ENCODE measurements around the gene PRKD1. TPM values are rescaled to one million over a fixed set of nuclear protein-coding genes. Genes with fewer than 3 reads are reported as not detected.
"Not testable (repeated sequence)": the region's sequence is repeated elsewhere in the genome, so short reads cannot be mapped to it uniquely, and the experiment has no call there.

The PRKD1 gene
- total RNA-seq, 8 experiments from 2014 or later: 0.25 to 15.2 (median 3.1) TPM

DNA sequence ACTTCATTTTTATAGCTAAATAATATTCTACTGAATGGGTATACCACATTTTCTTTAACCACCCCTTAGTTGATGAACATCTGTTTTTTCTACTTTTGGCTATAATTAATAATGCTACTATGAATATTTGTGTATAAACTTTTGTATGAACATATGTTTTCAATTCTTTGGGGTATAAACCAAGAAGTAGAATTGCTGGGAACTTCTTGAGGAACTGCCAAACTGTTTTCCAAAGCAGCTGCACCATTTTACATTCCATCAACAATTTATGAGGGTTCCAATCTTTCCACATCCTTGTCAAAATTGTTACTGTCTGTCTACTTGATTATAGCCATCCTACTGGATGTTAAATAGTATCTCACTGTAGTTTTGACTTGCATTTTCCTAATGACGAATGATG, 221.8 kb downstream of the PRKD1 start:
- no peak overlapping the region for H3K27ac ChIP-seq
- in situ Hi-C loops (cut with MboI; ENCODE audit: low pct_unique_long_range_greater_than_20kb in 2 of 9, low sequenced_read_pairs in 9 of 9, unreplicated experiment in 9 of 9): no loop called here
- WGBS, 10 experiments: 80 to 100% (median 95%) methylated on average over 1 of the region's 1 CpG; no CpG with 5 or more reads in 2 of the 10 experiments
- H3K4me3 ChIP-seq: no peak overlapping the region
- H3K4me1 ChIP-seq (replicated peaks in 1 of 2): peaks cover 7 to 16% of the 10 kb centered on the region in 2 donors
- no peak for ATAC-seq (replicated peaks in 6 of 8)

DNA sequence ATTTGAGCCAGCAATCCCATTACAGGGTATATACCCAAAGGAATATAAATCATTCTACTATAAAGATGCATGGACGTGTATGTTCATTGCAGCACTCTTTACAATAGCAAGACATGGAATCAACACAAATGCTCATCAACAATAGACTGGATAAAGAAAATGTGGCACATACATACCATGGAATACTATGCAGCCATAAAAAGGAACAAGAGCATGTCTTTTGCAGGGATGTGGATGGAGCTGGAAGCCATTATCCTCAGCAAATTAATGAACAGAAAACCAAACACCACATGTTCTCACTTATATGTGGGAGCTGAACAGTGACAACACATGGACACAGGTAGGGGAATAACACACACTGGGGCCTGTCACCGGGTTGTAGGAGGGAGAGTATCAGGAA, 238.1 kb downstream of the PRKD1 start:
- in situ Hi-C loops (cut with MboI; ENCODE audit: low pct_unique_long_range_greater_than_20kb in 2 of 9, low sequenced_read_pairs in 9 of 9, unreplicated experiment in 9 of 9); ATAC-seq (replicated peaks in 6 of 8): not testable (repeated sequence)
- 79 to 100% (median 88%) methylated on average over 1 to 2 of the region's 2 CpGs; no CpG with 5 or more reads in 2 of the 10 experiments for WGBS, 10 experiments

DNA sequence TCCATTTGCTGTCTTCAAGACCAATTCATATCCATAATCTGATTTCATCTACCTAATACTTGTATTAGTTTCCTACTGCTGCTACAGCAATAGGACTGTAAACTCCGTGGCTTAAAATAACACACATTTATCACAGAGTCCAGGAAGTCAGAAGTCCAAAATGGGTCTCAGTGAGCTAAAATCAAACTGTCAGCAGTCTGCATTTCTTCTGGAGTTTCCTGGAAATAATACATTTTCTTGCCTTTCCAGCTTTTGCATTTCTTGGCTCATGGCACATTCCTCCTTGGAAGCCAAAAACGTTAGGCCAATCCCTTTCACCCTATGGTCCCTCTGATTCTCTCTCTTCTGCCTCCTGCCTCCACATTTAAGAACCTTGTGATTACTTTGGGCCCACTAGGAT, 239.8 kb downstream of the PRKD1 start:
- 20 to 100% (median 84%) methylated on average over 1 to 2 of the region's 2 CpGs; no CpG with 5 or more reads in 4 of the 10 experiments for WGBS, 10 experiments
- Histone ChIP-seq H3K27ac (no peak overlapping the region), H3K4me3 (no peak overlapping the region), H3K4me1 (replicated peaks in 1 of 2) (no peaks in the 10 kb centered on the region)
- in situ Hi-C loops (cut with MboI; ENCODE audit: low pct_unique_long_range_greater_than_20kb in 2 of 9, low sequenced_read_pairs in 9 of 9, unreplicated experiment in 9 of 9): no loop called here
- ATAC-seq (replicated peaks in 6 of 8): no peak

More for the DNA sequence above, 238.1 kb downstream of the PRKD1 start:
- not testable (repeated sequence) for H3K4me3 ChIP-seq; H3K4me1 ChIP-seq (replicated peaks in 1 of 2); H3K27ac ChIP-seq

DNA sequence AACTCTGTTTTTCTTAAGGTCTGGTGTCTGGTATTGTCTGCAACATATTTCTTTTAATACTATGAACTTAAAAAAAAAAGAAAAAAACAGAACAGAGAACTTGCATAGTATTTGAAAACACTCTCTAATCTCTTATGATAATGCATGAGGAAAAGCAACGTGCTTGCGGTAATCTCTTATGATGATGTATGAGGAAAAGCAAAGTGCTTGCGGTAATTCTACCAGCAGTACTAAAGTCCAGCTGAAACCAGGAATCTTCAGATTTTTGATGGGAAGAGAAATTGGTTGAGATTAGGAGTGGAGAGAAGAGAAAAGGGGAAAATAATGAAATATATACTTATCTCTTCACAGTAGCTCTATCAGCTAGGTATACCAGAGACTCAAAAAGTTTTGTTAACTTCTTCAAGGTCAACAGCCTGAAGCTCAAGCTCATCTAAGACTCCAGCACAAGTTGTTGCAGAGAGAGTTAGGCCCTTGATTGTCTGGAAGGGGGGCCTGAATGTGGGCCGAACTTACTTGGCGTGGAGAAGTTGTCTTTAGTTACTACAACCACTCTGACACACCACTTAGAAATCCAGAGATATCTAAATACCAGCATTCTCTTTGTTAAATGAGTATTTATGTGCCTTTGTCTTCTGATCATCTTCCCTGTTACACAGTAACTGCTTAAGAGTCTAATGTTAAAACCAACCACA, 240.4 kb downstream of the PRKD1 start:
- ATAC-seq (replicated peaks in 6 of 8): no peak
- no peak overlapping the region for H3K27ac ChIP-seq
- in situ Hi-C loops (cut with MboI; ENCODE audit: low pct_unique_long_range_greater_than_20kb in 2 of 9, low sequenced_read_pairs in 9 of 9, unreplicated experiment in 9 of 9): no loop called here
- H3K4me1 ChIP-seq (replicated peaks in 1 of 2): no peaks in the 10 kb centered on the region
- H3K4me3 ChIP-seq: no peak overlapping the region
- WGBS, 10 experiments: 84 to 100% (median 96%) methylated on average over 2 to 5 of the region's 5 CpGs; no CpG with 5 or more reads in 1 of the 10 experiments

DNA sequence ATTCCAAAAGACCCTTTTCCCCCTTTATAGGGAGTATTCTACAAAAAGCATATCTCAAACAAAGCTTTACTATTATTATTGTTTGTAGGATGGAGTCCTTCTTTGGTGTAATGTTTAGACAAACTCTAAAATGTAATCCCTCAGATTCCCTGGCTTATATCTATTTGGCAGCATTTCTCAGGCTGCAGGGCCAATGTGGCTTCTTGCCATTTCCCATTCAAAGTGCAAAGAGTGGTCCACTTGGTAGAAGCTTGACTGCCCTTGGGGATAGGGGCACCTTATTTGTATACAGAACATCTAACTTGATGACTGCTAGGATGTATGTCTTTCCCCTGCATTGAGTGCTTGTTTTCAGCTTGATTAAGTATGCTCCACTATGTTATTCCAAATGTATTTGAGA, 242.7 kb downstream of the PRKD1 start:
- Histone ChIP-seq H3K4me3 (no peak overlapping the region), H3K27ac (no peak overlapping the region), H3K4me1 (replicated peaks in 1 of 2) (no peaks in the 10 kb centered on the region)
- ATAC-seq (replicated peaks in 6 of 8): no peak
- in situ Hi-C loops (cut with MboI; ENCODE audit: low pct_unique_long_range_greater_than_20kb in 2 of 9, low sequenced_read_pairs in 9 of 9, unreplicated experiment in 9 of 9): no loop called here

DNA sequence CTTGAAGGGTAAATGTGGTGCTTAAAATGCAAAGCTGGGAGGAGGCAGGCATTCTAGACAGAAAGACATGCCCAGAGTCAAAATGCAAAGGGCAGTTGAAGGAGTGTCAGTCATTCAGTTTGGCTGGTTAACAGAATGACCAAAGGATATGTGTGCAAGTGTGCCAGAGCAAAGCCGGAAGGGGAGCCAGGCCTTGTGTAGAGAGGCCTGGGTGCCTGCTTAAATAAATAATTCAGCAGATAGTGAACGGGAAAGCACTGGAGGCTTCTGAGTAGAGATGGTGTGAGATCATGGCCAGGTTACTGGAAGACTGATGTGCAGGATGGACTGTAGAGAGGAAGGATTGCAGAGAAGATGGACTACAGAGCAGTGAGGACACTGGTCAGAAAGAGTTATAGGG, 244.9 kb downstream of the PRKD1 start:
- 72 to 100% (median 85%) methylated on average over 1 to 2 of the region's 2 CpGs; no CpG with 5 or more reads in 1 of the 10 experiments for WGBS, 10 experiments
- H3K4me3 ChIP-seq: no peak overlapping the region
- no peaks in the 10 kb centered on the region for H3K4me1 ChIP-seq (replicated peaks in 1 of 2)
- in situ Hi-C loops (cut with MboI; ENCODE audit: low pct_unique_long_range_greater_than_20kb in 2 of 9, low sequenced_read_pairs in 9 of 9, unreplicated experiment in 9 of 9): no loop called here
- no peak overlapping the region for H3K27ac ChIP-seq
- ATAC-seq (replicated peaks in 6 of 8): no peak

DNA sequence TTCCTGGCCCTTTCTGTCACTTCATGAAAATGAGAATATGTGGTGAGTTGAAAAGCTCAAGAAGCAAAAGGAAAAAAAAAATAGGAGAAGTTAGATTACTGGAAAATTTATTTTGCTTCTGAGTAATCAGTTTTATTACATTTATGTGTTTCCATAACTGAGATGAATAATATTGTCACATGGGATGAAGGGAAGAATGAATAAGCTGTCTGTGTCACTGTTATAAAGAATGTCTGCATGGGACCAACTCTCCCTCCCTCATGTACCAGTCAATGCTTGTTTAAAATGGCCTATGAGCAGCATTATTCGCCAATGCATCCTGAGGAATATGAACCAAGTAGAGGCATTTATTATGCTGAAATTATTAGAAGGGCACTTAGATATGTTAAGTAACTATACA, 246.3 kb downstream of the PRKD1 start:
- peak in 5 of 8 experiments; percentile 48 to 65 (median 57) for ATAC-seq (replicated peaks in 6 of 8)
- Histone ChIP-seq H3K27ac (no peak overlapping the region), H3K4me3 (no peak overlapping the region), H3K4me1 (replicated peaks in 1 of 2) (no peaks in the 10 kb centered on the region)
- in situ Hi-C loops (cut with MboI; ENCODE audit: low pct_unique_long_range_greater_than_20kb in 2 of 9, low sequenced_read_pairs in 9 of 9, unreplicated experiment in 9 of 9): no loop called here
- 29 to 100% (median 66%) methylated on average over 1 of the region's 1 CpG; no CpG with 5 or more reads in 4 of the 10 experiments for WGBS, 10 experiments

DNA sequence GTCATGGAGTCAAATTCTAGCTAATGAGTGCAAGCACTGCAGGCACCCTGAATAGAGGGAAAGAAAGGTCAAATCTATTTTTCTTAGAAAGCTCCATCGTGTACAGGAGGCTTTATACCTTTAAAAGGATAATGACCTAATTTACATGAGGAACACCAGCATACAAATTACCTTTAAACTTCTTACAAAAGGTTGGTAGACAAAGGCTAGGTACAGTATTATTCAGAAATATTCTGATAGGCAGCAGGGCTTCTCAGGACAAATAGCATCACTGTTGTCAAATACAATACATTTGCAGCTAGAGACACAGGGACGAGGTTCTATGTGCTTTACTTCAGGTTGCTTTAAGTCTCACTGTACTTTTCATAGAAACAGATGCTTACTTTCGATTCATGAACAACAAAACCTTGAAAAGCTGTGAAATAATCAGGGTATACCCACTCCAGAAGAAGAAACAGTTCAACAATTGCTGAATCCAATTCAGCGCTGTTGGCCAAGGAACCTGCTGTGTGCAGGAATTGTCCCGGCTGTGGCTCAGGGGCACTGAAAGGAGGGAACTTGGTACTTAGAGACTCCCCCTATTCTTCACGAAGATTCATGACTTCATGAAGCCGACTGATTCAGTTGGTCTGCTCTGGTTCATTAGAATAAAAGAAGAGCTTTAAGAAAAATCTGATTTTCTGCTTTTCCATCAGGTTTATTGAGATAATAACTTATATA, 252.9 kb downstream of the PRKD1 start:
- in situ Hi-C loops (cut with MboI; ENCODE audit: low pct_unique_long_range_greater_than_20kb in 2 of 9, low sequenced_read_pairs in 9 of 9, unreplicated experiment in 9 of 9): no loop called here
- H3K4me1 ChIP-seq (replicated peaks in 1 of 2): peaks cover 0 to 10% of the 10 kb centered on the region in 2 donors
- H3K4me3 ChIP-seq: no peak overlapping the region
- no peak for ATAC-seq (replicated peaks in 6 of 8)
- 46 to 100% (median 69%) methylated on average over 1 to 7 of the region's 7 CpGs for WGBS, 10 experiments
- no peak overlapping the region for H3K27ac ChIP-seq

DNA sequence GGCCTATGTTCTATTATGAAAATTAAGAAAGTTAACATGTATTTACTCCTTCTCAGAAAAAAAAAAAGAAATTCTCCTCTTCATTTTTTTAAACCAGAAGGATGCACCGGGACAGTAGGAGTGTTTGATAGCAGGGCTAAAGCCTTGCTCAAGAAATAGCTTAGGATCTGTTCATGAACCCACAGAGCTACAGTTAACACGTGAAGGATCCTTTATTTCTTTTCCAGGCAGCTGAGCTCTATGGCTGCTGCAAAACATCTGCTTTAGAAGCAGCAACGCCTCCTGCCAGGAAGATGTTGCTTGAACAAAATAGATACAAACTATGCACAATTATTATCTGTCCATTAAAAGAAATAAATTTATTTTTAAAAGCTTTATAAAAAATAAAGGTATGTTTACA, 254.8 kb downstream of the PRKD1 start:
- no peak for ATAC-seq (replicated peaks in 6 of 8)
- Histone ChIP-seq H3K27ac (no peak overlapping the region), H3K4me3 (no peak overlapping the region), H3K4me1 (replicated peaks in 1 of 2) (peaks cover 0 to 12% of the 10 kb centered on the region in 2 donors)
- 0 to 89% (median 51%) methylated on average over 1 to 3 of the region's 3 CpGs; no CpG with 5 or more reads in 2 of the 10 experiments for WGBS, 10 experiments
- in situ Hi-C loops (cut with MboI; ENCODE audit: low pct_unique_long_range_greater_than_20kb in 2 of 9, low sequenced_read_pairs in 9 of 9, unreplicated experiment in 9 of 9): no loop called here

DNA sequence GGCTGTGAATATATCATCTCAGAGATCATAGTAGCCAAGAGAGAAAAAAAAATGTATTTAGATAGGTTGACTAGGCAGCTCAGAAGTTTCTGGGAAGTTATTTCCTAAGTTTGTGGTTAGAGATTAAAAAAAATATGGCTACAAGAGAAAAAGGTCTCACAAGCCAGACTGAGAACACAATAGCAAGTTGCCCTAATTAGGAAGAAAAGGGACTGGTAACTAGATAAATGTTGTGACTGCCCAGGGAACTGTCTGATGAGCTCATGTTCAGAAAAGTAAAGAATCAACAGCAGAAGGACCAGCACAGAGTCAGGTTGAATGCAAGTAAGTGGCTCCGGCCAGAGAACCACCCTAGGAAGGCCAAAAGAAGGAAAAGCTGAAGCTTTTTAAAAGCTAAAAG, 256.6 kb downstream of the PRKD1 start:
- in situ Hi-C loops (cut with MboI; ENCODE audit: low pct_unique_long_range_greater_than_20kb in 2 of 9, low sequenced_read_pairs in 9 of 9, unreplicated experiment in 9 of 9): no loop called here
- WGBS, 10 experiments: 13 to 100% (median 39%) methylated on average over 1 of the region's 1 CpG; no CpG with 5 or more reads in 2 of the 10 experiments
- no peak for ATAC-seq (replicated peaks in 6 of 8)
- Histone ChIP-seq H3K27ac (no peak overlapping the region), H3K4me1 (replicated peaks in 1 of 2) (peaks cover 0 to 12% of the 10 kb centered on the region in 2 donors), H3K4me3 (no peak overlapping the region)

DNA sequence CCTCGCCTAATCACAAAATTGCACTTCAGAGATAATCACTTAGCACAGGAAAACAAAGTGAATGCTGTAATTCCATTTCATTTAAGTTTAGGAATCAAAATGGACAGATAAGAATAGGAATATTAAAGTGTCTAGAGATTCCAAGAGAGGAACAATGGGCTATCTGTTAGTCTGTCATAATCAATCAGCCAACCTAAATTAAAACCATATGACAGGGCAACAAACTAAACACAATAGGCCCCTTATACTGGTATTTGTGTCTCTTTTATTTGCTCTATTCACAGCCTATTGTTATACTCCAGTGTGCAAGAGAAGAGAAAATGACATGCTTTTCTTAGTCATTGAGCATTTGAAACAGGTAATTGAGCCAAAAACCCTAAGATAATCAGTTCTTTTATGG, 259.4 kb downstream of the PRKD1 start:
- no peak for ATAC-seq (replicated peaks in 6 of 8)
- Histone ChIP-seq H3K27ac (no peak overlapping the region), H3K4me3 (no peak overlapping the region), H3K4me1 (replicated peaks in 1 of 2) (peaks cover 2 to 3% of the 10 kb centered on the region in 2 donors)
- WGBS, 10 experiments: 43 to 92% (median 82%) methylated on average over 1 of the region's 1 CpG; no CpG with 5 or more reads in 2 of the 10 experiments
- in situ Hi-C loops (cut with MboI; ENCODE audit: low pct_unique_long_range_greater_than_20kb in 2 of 9, low sequenced_read_pairs in 9 of 9, unreplicated experiment in 9 of 9): no loop called here

DNA sequence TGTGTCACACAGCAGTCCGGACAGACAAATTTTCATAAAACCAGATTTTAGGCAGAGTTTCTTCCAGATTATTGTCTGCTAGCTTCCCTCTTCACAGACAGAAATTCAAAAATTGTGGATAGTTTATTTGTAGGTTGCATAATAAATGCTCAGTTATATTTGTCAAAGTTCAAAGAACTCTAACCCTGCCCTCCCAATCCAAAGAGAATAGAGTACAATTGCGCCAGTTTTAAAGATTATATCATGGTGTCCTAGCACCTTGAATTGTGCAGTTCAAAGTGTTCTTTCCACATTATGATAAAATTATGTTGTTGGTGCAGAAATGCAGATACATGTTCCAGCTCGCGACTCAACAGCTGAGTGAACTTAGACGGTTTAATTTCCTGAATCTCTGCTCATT, 263.1 kb downstream of the PRKD1 start:
- WGBS, 10 experiments: 72 to 100% (median 97%) methylated on average over 3 to 5 of the region's 5 CpGs; no CpG with 5 or more reads in 1 of the 10 experiments
- no peak for ATAC-seq (replicated peaks in 6 of 8)
- Histone ChIP-seq H3K4me3 (no peak overlapping the region), H3K27ac (no peak overlapping the region), H3K4me1 (replicated peaks in 1 of 2) (peaks cover 2 to 3% of the 10 kb centered on the region in 2 donors)
- in situ Hi-C loops (cut with MboI; ENCODE audit: low pct_unique_long_range_greater_than_20kb in 2 of 9, low sequenced_read_pairs in 9 of 9, unreplicated experiment in 9 of 9): no loop called here

DNA sequence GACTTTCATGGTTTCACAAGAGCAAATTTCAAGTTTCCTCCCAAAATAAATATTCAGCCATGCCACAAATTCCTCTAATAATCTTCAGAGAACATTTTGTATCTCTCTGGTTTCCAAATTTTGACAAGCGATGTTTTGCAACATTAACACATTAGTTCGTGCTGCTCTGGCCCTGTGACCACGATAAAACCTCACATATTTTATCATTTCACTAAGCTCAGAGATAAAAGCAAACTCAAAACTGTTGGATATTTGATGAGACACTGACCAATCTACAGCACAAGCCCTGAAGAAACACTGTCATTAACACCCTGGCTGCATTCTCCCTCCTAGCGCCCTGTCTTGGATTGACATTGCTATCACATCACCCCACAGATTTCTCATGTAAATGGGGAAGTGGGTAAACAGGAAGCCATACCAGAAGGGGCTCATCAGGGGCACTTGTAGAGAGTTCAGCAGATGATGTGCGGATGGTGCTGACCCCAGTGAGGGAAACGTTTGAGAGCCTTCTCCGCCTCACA, 264.3 kb downstream of the PRKD1 start:
- Histone ChIP-seq H3K4me1 (replicated peaks in 1 of 2) (peaks cover 2 to 3% of the 10 kb centered on the region in 2 donors), H3K4me3 (no peak overlapping the region), H3K27ac (no peak overlapping the region)
- 43 to 100% (median 62%) methylated on average over 2 to 7 of the region's 7 CpGs; no CpG with 5 or more reads in 3 of the 10 experiments for WGBS, 10 experiments
- peak in 2 of 8 experiments; percentile 27 to 47 for ATAC-seq (replicated peaks in 6 of 8)
- in situ Hi-C loops (cut with MboI; ENCODE audit: low pct_unique_long_range_greater_than_20kb in 2 of 9, low sequenced_read_pairs in 9 of 9, unreplicated experiment in 9 of 9): no loop called here

Measured in motor neuron (in vitro differentiated cells).